OCI-LY3 (cell line): Measurements from ENCODE around the gene SULT6B1.

ENCODE experiments used
- CTCF ChIP-seq: fragments of 200-600, 300-600 bp; sonication (generic); IDR thresholded peaks from 2 replicates; pipeline ENCODE4 v1.5.1; 2014; ENCODE audit warnings: antibody characterized with exemption, low read length, low read depth
- EZH2phosphoT487 ChIP-seq: fragments of 200-600 bp; shearing (Covaris generic); IDR thresholded peaks from 2 replicates; pipeline ENCODE4 v1.6.1; 2018; ENCODE audit warnings: antibody characterized with exemption, mixed run types, low read depth

GRCh38 chr2:37228788-37229187 lies 40.3 kb upstream of the SULT6B1 start:
- TF ChIP-seq CTCF (no peak), EZH2phosphoT487 (no peak)
